HG02885 (cell line): ENCODE data around the gene LRRC38.
"Not testable (repeated sequence)": the region's sequence is repeated elsewhere in the genome, so short reads cannot be mapped to it uniquely, and the experiment has no call there.

Source experiments
- ATAC-seq: cut with Tn5 transposase; IDR thresholded peaks from one replicate; pipeline ENCODE4 v1.9.1; 2021; ENCODE audit warnings: mild to moderate bottlenecking; ENCODE audit not compliant: unreplicated experiment, poor library complexity

LRRC38 gene

GRCh38 chr1:13513895-13514546, at the start of gene LRRC38:
Gene LRRC38, minus strand, starts transcription at chr1:13514003. Its CDS starts 410 bp downstream, at chr1:13513593.
- no peak for ATAC-seq

GRCh38 chr1:13562981-13563380, 49.2 kb upstream of the LRRC38 start:
- ATAC-seq, result not testable (repeated sequence)

GRCh38 chr1:13560541-13560940, 46.7 kb upstream of the LRRC38 start:
- ATAC-seq, result no peak

- ATAC-seq, result no peak
Observed at GRCh38 chr1:13556224-13556764, 42.5 kb upstream of the LRRC38 start.

- ATAC-seq, result no peak
Observed at GRCh38 chr1:13554798-13555197, 41.0 kb upstream of the LRRC38 start.

- no peak for ATAC-seq
Observed at GRCh38 chr1:13550663-13551062, 36.9 kb upstream of the LRRC38 start.

- ATAC-seq, result no peak
Observed at GRCh38 chr1:13549521-13549920, 35.7 kb upstream of the LRRC38 start.

GRCh38 chr1:13549021-13549420, 35.2 kb upstream of the LRRC38 start:
- ATAC-seq, result no peak

GRCh38 chr1:13548281-13548680, 34.5 kb upstream of the LRRC38 start:
- no peak for ATAC-seq

- no peak for ATAC-seq
Observed at GRCh38 chr1:13546791-13547190, 33.0 kb upstream of the LRRC38 start.

GRCh38 chr1:13544221-13544556, 30.4 kb upstream of the LRRC38 start:
- ATAC-seq, result no peak

GRCh38 chr1:13543451-13544220, 29.8 kb upstream of the LRRC38 start:
- ATAC-seq, result no peak

GRCh38 chr1:13541435-13542215, 27.8 kb upstream of the LRRC38 start:
- no peak for ATAC-seq

GRCh38 chr1:13540866-13541265, 27.1 kb upstream of the LRRC38 start:
- no peak for ATAC-seq

- no peak for ATAC-seq
Observed at GRCh38 chr1:13539683-13540082, 25.9 kb upstream of the LRRC38 start.

- no peak for ATAC-seq
Observed at GRCh38 chr1:13538832-13539231, 25.0 kb upstream of the LRRC38 start.

- ATAC-seq, result no peak
Observed at GRCh38 chr1:13536571-13536970, 22.8 kb upstream of the LRRC38 start.

- ATAC-seq, result no peak
Observed at GRCh38 chr1:13535227-13535626, 21.4 kb upstream of the LRRC38 start.

- ATAC-seq, result no peak
Observed at GRCh38 chr1:13528320-13528719, 14.5 kb upstream of the LRRC38 start.

- ATAC-seq, result no peak
Observed at GRCh38 chr1:13523780-13524477, 10.1 kb upstream of the LRRC38 start.
